SK-N-SH treated with all-trans-retinoic acid at 6 μM for 48 hours (cell line): ENCODE data around the gene TSPAN9.

Experiments
- ATAC-seq: fragments of 200-7000 bp; cut with Tn5 transposase; 3 replicates; pipeline ENCODE4 v1.9.1; 2020; ENCODE audit warnings: mild to moderate bottlenecking, moderate library complexity
- ARNTL ChIP-seq: fragments of 450-650 bp; formaldehyde crosslinking; IDR thresholded peaks from 2 replicates; pipeline ENCODE4 v1.5.0; 2020; ENCODE audit warnings: low read depth, mild to moderate bottlenecking, moderate library complexity, borderline replicate concordance
- BACH2 ChIP-seq: fragments of 250-450 bp; sonication (Bioruptor Pico); IDR thresholded peaks from 2 replicates; pipeline ENCODE4 v1.9.0; 2021; ENCODE audit warnings: mild to moderate bottlenecking, borderline replicate concordance
- CSDC2 ChIP-seq: fragments of 250-450 bp; sonication (Bioruptor Pico); IDR thresholded peaks from 2 replicates; pipeline ENCODE4 v1.5.0; 2020; ENCODE audit warnings: mild to moderate bottlenecking, moderate library complexity
- ESRRG ChIP-seq: fragments of 250-450 bp; sonication (Bioruptor Pico); IDR thresholded peaks from 2 replicates; pipeline ENCODE4 v1.6.1; 2021; ENCODE audit warnings: mild to moderate bottlenecking
- GLIS3 ChIP-seq: fragments of 250-450 bp; sonication (Bioruptor Pico); IDR thresholded peaks from 2 replicates; pipeline ENCODE4 v1.5.0; 2020; ENCODE audit warnings: mild to moderate bottlenecking, moderate library complexity
- ISL1 ChIP-seq: fragments of 250-450 bp; sonication (Bioruptor Pico); IDR thresholded peaks from 2 replicates; pipeline ENCODE4 v2.1.2; 2022; ENCODE audit warnings: mild to moderate bottlenecking, moderate library complexity
- OSR1 ChIP-seq: fragments of 250-450 bp; sonication (Bioruptor Pico); IDR thresholded peaks from 2 replicates; pipeline ENCODE4 v1.8.0; 2022; ENCODE audit warnings: moderate library complexity, mild to moderate bottlenecking, inconsistent platforms
- PPARA ChIP-seq: fragments of 250-450 bp; sonication (Bioruptor Pico); IDR thresholded peaks from 2 replicates; pipeline ENCODE4 v1.5.0; 2020; ENCODE audit warnings: mild to moderate bottlenecking, borderline replicate concordance
- RARB ChIP-seq: fragments of 250-450 bp; sonication (Bioruptor Pico); IDR thresholded peaks from 2 replicates; pipeline ENCODE4 v1.8.0; 2021; ENCODE audit warnings: mild to moderate bottlenecking, moderate library complexity
- SNAI2 ChIP-seq: fragments of 250-450 bp; sonication (Bioruptor Pico); IDR thresholded peaks from 2 replicates; pipeline ENCODE4 v1.5.0; 2020; ENCODE audit warnings: mild to moderate bottlenecking, moderate library complexity
- TCF4 ChIP-seq: fragments of 250-450 bp; sonication (Bioruptor Pico); IDR thresholded peaks from 2 replicates; pipeline ENCODE4 v1.8.0; 2021; ENCODE audit warnings: mild to moderate bottlenecking, moderate library complexity, borderline replicate concordance
- TOX ChIP-seq: fragments of 250-450 bp; sonication (Bioruptor Pico); IDR thresholded peaks from 2 replicates; pipeline ENCODE4 v1.8.0; 2021; ENCODE audit warnings: mild to moderate bottlenecking, moderate library complexity, borderline replicate concordance
- ZC3H10 ChIP-seq: fragments of 250-450 bp; sonication (Bioruptor Pico); IDR thresholded peaks from 2 replicates; pipeline ENCODE4 v1.5.1; 2021; ENCODE audit warnings: mild to moderate bottlenecking, moderate library complexity
- ZFP30 ChIP-seq: fragments of 450-650 bp; formaldehyde crosslinking; IDR thresholded peaks from 2 replicates; pipeline ENCODE4 v1.5.0; 2022; ENCODE audit warnings: mild to moderate bottlenecking, moderate library complexity
- ZNF565 ChIP-seq: fragments of 450-650 bp; formaldehyde crosslinking; conservative IDR thresholded peaks from 2 replicates; pipeline ENCODE4 v1.5.0; 2020; ENCODE audit warnings: low read depth, mild to moderate bottlenecking, moderate library complexity
- ZNF70 ChIP-seq: fragments of 450-650 bp; formaldehyde crosslinking; IDR thresholded peaks from 2 replicates; pipeline ENCODE4 v1.5.0; 2020; ENCODE audit warnings: mild to moderate bottlenecking, moderate library complexity
- ZNF8 ChIP-seq: fragments of 450-650 bp; formaldehyde crosslinking; IDR thresholded peaks from 2 replicates; pipeline ENCODE4 v1.5.0; 2020; ENCODE audit warnings: mild to moderate bottlenecking, moderate library complexity
- TF ChIP-seq, protein P1 (sequence below): fragments of 250-450 bp; sonication (Bioruptor Pico); IDR thresholded peaks from 2 replicates; pipeline ENCODE4 v1.8.0; 2020; ENCODE audit warnings: mild to moderate bottlenecking, moderate library complexity, borderline replicate concordance
- TF ChIP-seq, protein P2 (sequence below): fragments of 250-450 bp; sonication (Bioruptor Pico); IDR thresholded peaks from 2 replicates; pipeline ENCODE4 v1.5.1; 2020; ENCODE audit warnings: low read depth, mild to moderate bottlenecking, moderate library complexity
- TF ChIP-seq, protein P3 (sequence below): fragments of 250-450 bp; sonication (Bioruptor Pico); IDR thresholded peaks from 2 replicates; pipeline ENCODE4 v1.5.1; 2021; ENCODE audit warnings: mild to moderate bottlenecking, moderate library complexity
- TF ChIP-seq, protein P4 (sequence below): fragments of 250-450 bp; sonication (Bioruptor Pico); IDR thresholded peaks from 2 replicates; pipeline ENCODE4 v1.5.0; 2020; ENCODE audit warnings: mild to moderate bottlenecking, moderate library complexity

Gene TSPAN9

DNA sequence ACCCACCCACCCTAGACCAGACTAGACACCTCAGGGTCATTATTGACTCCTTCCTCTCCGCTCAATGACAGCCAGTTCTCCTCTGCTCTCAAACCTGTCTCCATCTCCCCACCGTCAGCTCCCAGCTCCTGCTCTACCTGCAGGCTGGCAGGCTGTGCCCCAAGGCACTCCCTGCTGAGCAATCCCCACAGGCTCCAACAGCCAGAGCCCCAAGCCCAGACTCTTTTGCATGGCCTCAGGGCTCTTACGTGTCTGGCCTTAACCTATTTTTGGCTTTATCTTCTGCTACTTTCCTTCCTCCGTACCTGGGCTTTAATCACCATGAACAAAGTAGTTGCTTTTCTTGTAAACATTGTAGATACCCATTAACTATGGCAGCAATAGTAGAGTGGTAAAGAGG, 250.9 kb downstream of the TSPAN9 start (continued):
- TF ChIP-seq, protein P1, sequence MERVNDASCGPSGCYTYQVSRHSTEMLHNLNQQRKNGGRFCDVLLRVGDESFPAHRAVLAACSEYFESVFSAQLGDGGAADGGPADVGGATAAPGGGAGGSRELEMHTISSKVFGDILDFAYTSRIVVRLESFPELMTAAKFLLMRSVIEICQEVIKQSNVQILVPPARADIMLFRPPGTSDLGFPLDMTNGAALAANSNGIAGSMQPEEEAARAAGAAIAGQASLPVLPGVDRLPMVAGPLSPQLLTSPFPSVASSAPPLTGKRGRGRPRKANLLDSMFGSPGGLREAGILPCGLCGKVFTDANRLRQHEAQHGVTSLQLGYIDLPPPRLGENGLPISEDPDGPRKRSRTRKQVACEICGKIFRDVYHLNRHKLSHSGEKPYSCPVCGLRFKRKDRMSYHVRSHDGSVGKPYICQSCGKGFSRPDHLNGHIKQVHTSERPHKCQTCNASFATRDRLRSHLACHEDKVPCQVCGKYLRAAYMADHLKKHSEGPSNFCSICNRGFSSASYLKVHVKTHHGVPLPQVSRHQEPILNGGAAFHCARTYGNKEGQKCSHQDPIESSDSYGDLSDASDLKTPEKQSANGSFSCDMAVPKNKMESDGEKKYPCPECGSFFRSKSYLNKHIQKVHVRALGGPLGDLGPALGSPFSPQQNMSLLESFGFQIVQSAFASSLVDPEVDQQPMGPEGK (CRISPR knock-in tag), result no peak
- TF ChIP-seq ZNF565 (CRISPR knock-in tag), result no peak
- no peak for TF ChIP-seq GLIS3 (CRISPR knock-in tag)
- no peak for TF ChIP-seq ARNTL
- no peak for TF ChIP-seq OSR1

DNA sequence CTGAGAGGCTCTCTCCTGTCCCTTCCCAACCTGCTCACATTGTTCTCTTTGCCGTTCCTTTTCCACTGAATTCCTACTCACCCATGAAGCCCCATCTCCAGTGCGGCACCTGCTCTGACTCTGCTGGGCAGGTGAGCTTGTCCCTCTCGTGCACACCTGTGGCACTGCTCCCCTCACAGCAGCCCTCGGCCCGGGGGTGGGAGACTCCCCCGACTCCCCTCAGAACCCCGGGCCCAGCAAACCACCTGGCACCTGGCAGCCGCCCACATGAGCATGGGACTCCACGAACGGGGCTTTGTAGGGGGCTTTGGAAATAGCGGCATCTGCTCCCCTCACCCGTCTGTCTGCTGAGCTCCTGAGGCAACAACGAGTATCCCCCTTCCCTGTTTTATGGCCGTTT, 251.4 kb downstream of the TSPAN9 start:
- ATAC-seq, result no peak
- TF ChIP-seq RARB (CRISPR knock-in tag) (no peak), TCF4 (CRISPR knock-in tag) (no peak), PPARA (CRISPR knock-in tag) (no peak), ZNF565 (CRISPR knock-in tag) (no peak), ARNTL (no peak), CSDC2 (CRISPR knock-in tag) (no peak), ZFP30 (no peak), ZNF70 (CRISPR knock-in tag) (no peak), OSR1 (no peak), ZNF8 (no peak), ESRRG (CRISPR knock-in tag) (no peak), GLIS3 (CRISPR knock-in tag) (no peak), SNAI2 (CRISPR knock-in tag) (no peak), ZC3H10 (CRISPR knock-in tag) (no peak), BACH2 (CRISPR knock-in tag) (no peak)
- TF ChIP-seq, protein P2, sequence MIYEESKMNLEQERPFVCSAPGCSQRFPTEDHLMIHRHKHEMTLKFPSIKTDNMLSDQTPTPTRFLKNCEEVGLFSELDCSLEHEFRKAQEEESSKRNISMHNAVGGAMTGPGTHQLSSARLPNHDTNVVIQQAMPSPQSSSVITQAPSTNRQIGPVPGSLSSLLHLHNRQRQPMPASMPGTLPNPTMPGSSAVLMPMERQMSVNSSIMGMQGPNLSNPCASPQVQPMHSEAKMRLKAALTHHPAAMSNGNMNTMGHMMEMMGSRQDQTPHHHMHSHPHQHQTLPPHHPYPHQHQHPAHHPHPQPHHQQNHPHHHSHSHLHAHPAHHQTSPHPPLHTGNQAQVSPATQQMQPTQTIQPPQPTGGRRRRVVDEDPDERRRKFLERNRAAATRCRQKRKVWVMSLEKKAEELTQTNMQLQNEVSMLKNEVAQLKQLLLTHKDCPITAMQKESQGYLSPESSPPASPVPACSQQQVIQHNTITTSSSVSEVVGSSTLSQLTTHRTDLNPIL (CRISPR knock-in tag), result no peak
- TF ChIP-seq, protein P3, sequence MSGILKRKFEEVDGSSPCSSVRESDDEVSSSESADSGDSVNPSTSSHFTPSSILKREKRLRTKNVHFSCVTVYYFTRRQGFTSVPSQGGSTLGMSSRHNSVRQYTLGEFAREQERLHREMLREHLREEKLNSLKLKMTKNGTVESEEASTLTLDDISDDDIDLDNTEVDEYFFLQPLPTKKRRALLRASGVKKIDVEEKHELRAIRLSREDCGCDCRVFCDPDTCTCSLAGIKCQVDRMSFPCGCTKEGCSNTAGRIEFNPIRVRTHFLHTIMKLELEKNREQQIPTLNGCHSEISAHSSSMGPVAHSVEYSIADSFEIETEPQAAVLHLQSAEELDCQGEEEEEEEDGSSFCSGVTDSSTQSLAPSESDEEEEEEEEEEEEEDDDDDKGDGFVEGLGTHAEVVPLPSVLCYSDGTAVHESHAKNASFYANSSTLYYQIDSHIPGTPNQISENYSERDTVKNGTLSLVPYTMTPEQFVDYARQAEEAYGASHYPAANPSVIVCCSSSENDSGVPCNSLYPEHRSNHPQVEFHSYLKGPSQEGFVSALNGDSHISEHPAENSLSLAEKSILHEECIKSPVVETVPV (CRISPR knock-in tag), result no peak

DNA sequence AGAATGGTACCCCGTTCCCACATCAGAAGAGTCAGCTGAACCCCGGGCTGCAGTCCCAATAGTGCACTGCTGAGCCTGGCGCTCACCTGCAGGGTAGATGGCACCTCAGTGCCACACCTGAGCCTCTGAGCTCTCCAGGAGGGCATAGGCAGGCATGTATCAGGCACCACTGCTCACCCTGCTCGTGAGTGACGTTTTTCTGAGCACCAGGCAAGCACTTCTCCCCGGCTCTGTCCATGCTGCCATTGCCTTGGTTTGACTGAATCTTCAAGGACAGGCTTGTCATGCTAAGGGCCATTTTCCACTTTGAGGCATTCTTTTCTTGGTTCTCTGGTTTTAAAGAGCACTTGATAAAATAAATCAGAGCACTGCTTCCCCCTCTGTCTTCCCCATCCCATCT, 252.2 kb downstream of the TSPAN9 start:
- no peak for ATAC-seq
- no peak for TF ChIP-seq GLIS3 (CRISPR knock-in tag)
- TF ChIP-seq ZNF70 (CRISPR knock-in tag), result no peak
- TF ChIP-seq SNAI2 (CRISPR knock-in tag), result no peak
- TF ChIP-seq OSR1, result no peak
- no peak for TF ChIP-seq ZC3H10 (CRISPR knock-in tag)
- TF ChIP-seq, protein P3 (CRISPR knock-in tag), result no peak
- no peak for TF ChIP-seq ZFP30
- no peak for TF ChIP-seq ARNTL

DNA sequence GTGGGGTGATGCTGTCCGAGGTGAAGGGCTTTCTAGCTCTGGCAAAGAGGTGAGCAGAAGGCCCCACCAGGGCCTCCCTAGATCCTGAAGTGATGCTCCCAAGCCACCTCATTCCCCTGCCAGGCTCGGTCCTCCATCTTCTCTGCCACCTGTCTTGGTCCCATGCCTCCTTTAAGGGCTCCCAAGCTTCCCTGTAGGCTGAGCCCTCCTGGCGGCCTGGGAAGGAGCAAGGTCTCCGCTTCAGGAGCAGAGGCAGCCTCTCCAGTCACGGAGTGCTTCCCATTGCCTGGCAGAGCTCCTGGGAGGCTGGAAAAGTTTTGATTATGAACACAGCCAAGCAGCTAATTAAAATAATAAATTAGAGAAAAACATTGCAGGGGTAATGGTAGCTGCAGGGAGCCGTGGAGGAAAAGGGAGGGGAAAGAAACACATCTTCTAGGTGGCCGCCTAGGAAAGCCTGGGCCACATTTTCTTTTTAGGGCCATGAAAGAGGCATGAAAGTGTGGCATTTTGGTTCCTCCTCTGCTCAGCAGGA, 253.9 kb downstream of the TSPAN9 start:
- no peak for TF ChIP-seq ZFP30
- ATAC-seq, result no peak

DNA sequence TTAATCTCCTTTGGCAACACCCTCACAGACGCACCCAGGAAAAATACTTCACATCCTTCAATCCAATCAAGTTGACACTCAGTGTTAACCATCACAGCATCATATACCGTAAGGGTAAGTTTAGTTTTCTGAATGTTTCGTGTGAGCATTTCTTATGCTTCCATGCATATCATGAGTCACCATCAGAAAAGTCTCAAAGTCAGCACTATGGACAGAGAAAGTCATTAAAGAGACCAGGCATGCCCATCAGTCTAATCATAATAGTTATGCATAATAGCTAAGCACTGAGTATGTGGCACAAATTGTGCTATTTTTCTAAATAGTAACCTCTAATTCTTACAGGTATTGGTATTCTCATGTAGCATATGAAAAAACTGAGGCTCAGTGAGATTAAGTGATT, 255.0 kb downstream of the TSPAN9 start:
- TF ChIP-seq ISL1 (CRISPR knock-in tag), result no peak
- TF ChIP-seq CSDC2 (CRISPR knock-in tag), result no peak
- TF ChIP-seq SNAI2 (CRISPR knock-in tag), result no peak
- TF ChIP-seq ZNF8, result no peak
- TF ChIP-seq ESRRG (CRISPR knock-in tag), result no peak
- no peak for TF ChIP-seq PPARA (CRISPR knock-in tag)
- no peak for TF ChIP-seq ZFP30
- no peak for TF ChIP-seq TCF4 (CRISPR knock-in tag)
- no peak for TF ChIP-seq TOX (CRISPR knock-in tag)
- TF ChIP-seq, protein P4, sequence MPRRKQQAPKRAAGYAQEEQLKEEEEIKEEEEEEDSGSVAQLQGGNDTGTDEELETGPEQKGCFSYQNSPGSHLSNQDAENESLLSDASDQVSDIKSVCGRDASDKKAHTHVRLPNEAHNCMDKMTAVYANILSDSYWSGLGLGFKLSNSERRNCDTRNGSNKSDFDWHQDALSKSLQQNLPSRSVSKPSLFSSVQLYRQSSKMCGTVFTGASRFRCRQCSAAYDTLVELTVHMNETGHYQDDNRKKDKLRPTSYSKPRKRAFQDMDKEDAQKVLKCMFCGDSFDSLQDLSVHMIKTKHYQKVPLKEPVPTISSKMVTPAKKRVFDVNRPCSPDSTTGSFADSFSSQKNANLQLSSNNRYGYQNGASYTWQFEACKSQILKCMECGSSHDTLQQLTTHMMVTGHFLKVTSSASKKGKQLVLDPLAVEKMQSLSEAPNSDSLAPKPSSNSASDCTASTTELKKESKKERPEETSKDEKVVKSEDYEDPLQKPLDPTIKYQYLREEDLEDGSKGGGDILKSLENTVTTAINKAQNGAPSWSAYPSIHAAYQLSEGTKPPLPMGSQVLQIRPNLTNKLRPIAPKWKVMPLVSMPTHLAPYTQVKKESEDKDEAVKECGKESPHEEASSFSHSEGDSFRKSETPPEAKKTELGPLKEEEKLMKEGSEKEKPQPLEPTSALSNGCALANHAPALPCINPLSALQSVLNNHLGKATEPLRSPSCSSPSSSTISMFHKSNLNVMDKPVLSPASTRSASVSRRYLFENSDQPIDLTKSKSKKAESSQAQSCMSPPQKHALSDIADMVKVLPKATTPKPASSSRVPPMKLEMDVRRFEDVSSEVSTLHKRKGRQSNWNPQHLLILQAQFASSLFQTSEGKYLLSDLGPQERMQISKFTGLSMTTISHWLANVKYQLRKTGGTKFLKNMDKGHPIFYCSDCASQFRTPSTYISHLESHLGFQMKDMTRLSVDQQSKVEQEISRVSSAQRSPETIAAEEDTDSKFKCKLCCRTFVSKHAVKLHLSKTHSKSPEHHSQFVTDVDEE, result no peak
- TF ChIP-seq, protein P3 (CRISPR knock-in tag), result no peak
- TF ChIP-seq, protein P2 (CRISPR knock-in tag), result no peak
- TF ChIP-seq OSR1, result no peak
- TF ChIP-seq BACH2 (CRISPR knock-in tag), result no peak
- no peak for TF ChIP-seq ZNF70 (CRISPR knock-in tag)
- TF ChIP-seq ZNF565 (CRISPR knock-in tag), result no peak
- ATAC-seq, result peak; percentile 37; the same call in 1 of the 3 replicates
